ENCODE data around the gene SLC1A3.

The SLC1A3 gene

GRCh38 chr5:36596756-36597155 is 9.7 kb upstream of the SLC1A3 start:
- no peak overlapping the region for H3K4me3 ChIP-seq (ENCODE audit: low read length)
- DNase-seq (ENCODE audit: low read depth, low spot score): no peak

GRCh38 chr5:36598045-36598444 is 8.4 kb upstream of the SLC1A3 start:
- no peak overlapping the region for H3K4me3 ChIP-seq (ENCODE audit: low read length)
- DNase-seq (ENCODE audit: low read depth, low spot score): no peak

- DNase-seq (ENCODE audit: low read depth, low spot score): no peak
- H3K4me3 ChIP-seq (ENCODE audit: low read length): no peak overlapping the region
Observed at GRCh38 chr5:36599986-36600779, 6.2 kb upstream of the SLC1A3 start.

- H3K4me3 ChIP-seq (ENCODE audit: low read length): no peak overlapping the region
- no peak for DNase-seq (ENCODE audit: low read depth, low spot score)
Observed at GRCh38 chr5:36600917-36601527, 5.4 kb upstream of the SLC1A3 start.

- no peak overlapping the region for H3K4me3 ChIP-seq (ENCODE audit: low read length)
- DNase-seq (ENCODE audit: low read depth, low spot score): no peak
Observed at GRCh38 chr5:36602704-36603321, 3.6 kb upstream of the SLC1A3 start.

- H3K4me3 ChIP-seq (ENCODE audit: low read length): no peak overlapping the region
- DNase-seq (ENCODE audit: low read depth, low spot score): no peak
Observed at GRCh38 chr5:36605241-36605640, 1.2 kb upstream of the SLC1A3 start.

- no peak for DNase-seq (ENCODE audit: low read depth, low spot score)
- H3K4me3 ChIP-seq (ENCODE audit: low read length): no peak overlapping the region
Observed at GRCh38 chr5:36606036-36606427, 374 bp upstream of the SLC1A3 start.

- no peak overlapping the region for H3K4me3 ChIP-seq (ENCODE audit: low read length)
- DNase-seq (ENCODE audit: low read depth, low spot score): no peak
Observed at GRCh38 chr5:36607114-36607571, 737 bp downstream of the SLC1A3 start.

GRCh38 chr5:36607838-36608783 is 1.7 kb downstream of the SLC1A3 start:
- H3K4me3 ChIP-seq (ENCODE audit: low read length): no peak overlapping the region
- no peak for DNase-seq (ENCODE audit: low read depth, low spot score)

GRCh38 chr5:36610621-36611020 is 4.2 kb downstream of the SLC1A3 start:
- H3K4me3 ChIP-seq (ENCODE audit: low read length): no peak overlapping the region
- no peak for DNase-seq (ENCODE audit: low read depth, low spot score)

GRCh38 chr5:36611520-36612274 is 5.3 kb downstream of the SLC1A3 start:
- DNase-seq (ENCODE audit: low read depth, low spot score): no peak
- no peak overlapping the region for H3K4me3 ChIP-seq (ENCODE audit: low read length)

GRCh38 chr5:36613241-36613640 is 6.8 kb downstream of the SLC1A3 start:
- no peak for DNase-seq (ENCODE audit: low read depth, low spot score)

GRCh38 chr5:36613771-36614656 is 7.6 kb downstream of the SLC1A3 start:
- DNase-seq (ENCODE audit: low read depth, low spot score): no peak
- no peak overlapping the region for H3K4me3 ChIP-seq (ENCODE audit: low read length)

More at GRCh38 chr5:36613241-36613640, 6.8 kb downstream of the SLC1A3 start:
- no peak overlapping the region for H3K4me3 ChIP-seq (ENCODE audit: low read length)

GRCh38 chr5:36614657-36615308 is 8.4 kb downstream of the SLC1A3 start:
- H3K4me3 ChIP-seq (ENCODE audit: low read length): no peak overlapping the region
- DNase-seq (ENCODE audit: low read depth, low spot score): no peak

GRCh38 chr5:36619012-36619635 is 12.7 kb downstream of the SLC1A3 start:
- H3K4me3 ChIP-seq (ENCODE audit: low read length): no peak overlapping the region
- no peak for DNase-seq (ENCODE audit: low read depth, low spot score)

GRCh38 chr5:36621985-36622384 is 15.6 kb downstream of the SLC1A3 start:
- no peak for DNase-seq (ENCODE audit: low read depth, low spot score)
- H3K4me3 ChIP-seq (ENCODE audit: low read length): no peak overlapping the region

GRCh38 chr5:36623832-36624231 is 17.4 kb downstream of the SLC1A3 start:
- no peak for DNase-seq (ENCODE audit: low read depth, low spot score)
- H3K4me3 ChIP-seq (ENCODE audit: low read length): no peak overlapping the region
